PC-3 (cell line): Measurements from ENCODE around the gene COLEC11. TPM values are rescaled to one million over a fixed set of nuclear protein-coding genes. Genes with fewer than 3 reads are reported as not detected.
"Not testable (repeated sequence)": the region's sequence is repeated elsewhere in the genome, so short reads cannot be mapped to it uniquely, and the experiment has no call there.

Experiments used
- ATAC-seq: fragments of 200-7000 bp; cut with Tn5 transposase; 2 replicates; pipeline ENCODE4 v1.9.1; 2020; ENCODE audit warnings: mild to moderate bottlenecking, moderate library complexity
- BruUV-seq: library from RNA; stranded (reverse); fragments of 400-500 nt; replicated peaks from 2 replicates; lab custom pipeline; 2021; lab: Mats Ljungman, UMichigan
- CTCF ChIA-PET: fragments of 300-600 bp; sonication (Branson Sonifier 250); formaldehyde crosslinking; loops from one replicate; lab custom pipeline; 2022; ENCODE audit warnings: antibody characterized with exemption; lab: Charles Lee
- POLR2A ChIA-PET: fragments of 300-600 bp; sonication (Branson Sonifier 250); formaldehyde crosslinking; loops from one replicate; lab custom pipeline; 2022; ENCODE audit warnings: antibody characterized with exemption; ENCODE audit not compliant: unreplicated experiment; lab: Charles Lee
- DNase-seq: peaks from one replicate; pipeline ENCODE4 v3.0.0-alpha.2; 2015
- H2AFZ ChIP-seq: fragments of 300-600 bp; sonication (generic); 2 replicates; pipeline ENCODE4 v1.6.0; 2016; ENCODE audit warnings: antibody characterized with exemption, low read length
- H3F3A ChIP-seq: fragments of 300-600 bp; sonication (generic); one replicate; pipeline ENCODE4 v1.6.0; 2017; ENCODE audit warnings: antibody characterized with exemption, low read length, control low read depth, mild to moderate bottlenecking; ENCODE audit not compliant: unreplicated experiment
- H3K27ac ChIP-seq: fragments of 300-600 bp; sonication (generic); 2 replicates; pipeline ENCODE4 v1.5.1; 2016; ENCODE audit warnings: mild to moderate bottlenecking, low read length
- H3K27me3 ChIP-seq: fragments of 300-600 bp; sonication (generic); 2 replicates; pipeline ENCODE4 v1.6.1; 2016; ENCODE audit warnings: low read length, mixed read lengths
- H3K36me3 ChIP-seq: fragments of 300-600 bp; sonication (generic); 2 replicates; pipeline ENCODE4 v1.6.1; 2016; ENCODE audit warnings: low read depth, mixed run types, low read length, mixed read lengths
- H3K4me1 ChIP-seq: fragments of 300-600 bp; sonication (generic); 2 replicates; pipeline ENCODE4 v1.5.1; 2016; ENCODE audit warnings: low read length; ENCODE audit not compliant: insufficient read depth
- H3K4me2 ChIP-seq: fragments of 300-600 bp; sonication (generic); 2 replicates; pipeline ENCODE4 v1.6.0; 2016; ENCODE audit warnings: low read length
- H3K4me3 ChIP-seq: fragments of 300-600 bp; sonication (generic); 2 replicates; pipeline ENCODE4 v1.5.1; 2016; ENCODE audit warnings: mild to moderate bottlenecking, low read length, mixed read lengths
- H3K79me2 ChIP-seq: fragments of 300-600 bp; sonication (generic); 2 replicates; pipeline ENCODE4 v1.6.1; 2017; ENCODE audit warnings: low read length, mixed read lengths
- H3K9ac ChIP-seq: fragments of 300-600 bp; sonication (generic); 2 replicates; pipeline ENCODE4 v1.6.0; 2016; ENCODE audit warnings: mild to moderate bottlenecking, low read length
- H3K9me2 ChIP-seq: fragments of 300-600 bp; sonication (generic); replicated peaks from 2 replicates; pipeline ENCODE4 v1.6.1; 2016; ENCODE audit warnings: mixed run types, low read length, mixed read lengths
- H3K9me3 ChIP-seq: fragments of 300-600 bp; sonication (generic); 2 replicates; pipeline ENCODE4 v1.6.1; 2016; ENCODE audit warnings: low read length, mixed read lengths
- H4K20me1 ChIP-seq: fragments of 300-600 bp; sonication (generic); 2 replicates; pipeline ENCODE4 v1.6.1; 2016; ENCODE audit warnings: low read length, mixed read lengths
- EZH2 ChIP-seq: fragments of 300-600 bp; sonication (generic); IDR thresholded peaks from one replicate; pipeline ENCODE4 v1.6.1; 2017; ENCODE audit warnings: antibody characterized with exemption, mild to moderate bottlenecking, low read length; ENCODE audit not compliant: unreplicated experiment
- EZH2phosphoT487 ChIP-seq: fragments of 300-600 bp; sonication (generic); IDR thresholded peaks from 2 replicates; pipeline ENCODE4 v1.6.1; 2018; ENCODE audit warnings: mild to moderate bottlenecking, antibody characterized with exemption, low read length, borderline replicate concordance
- intact Hi-C: fragments of 100-400 bp; cut with micrococcal nuclease; formaldehyde crosslinking; loops from 2 replicates; pipeline ENCODE4 v1.9.0; 2023
- total RNA-seq: library from RNA; depleted of rRNA; stranded (reverse); fragments of >200 nt; gene quantifications from 2 replicates; pipeline ENCODE4 v1.2.3, GENCODE V29; 2014
- TF ChIP-seq, protein P1 (sequence below): fragments of 300-600 bp; sonication (generic); conservative IDR thresholded peaks from 2 replicates; pipeline ENCODE4 v1.5.1; 2017; ENCODE audit warnings: antibody characterized with exemption, low read depth, mild to moderate bottlenecking, low read length

Gene COLEC11
- total RNA-seq, 1 experiment from 2014 or later: 0.44 TPM

DNA sequence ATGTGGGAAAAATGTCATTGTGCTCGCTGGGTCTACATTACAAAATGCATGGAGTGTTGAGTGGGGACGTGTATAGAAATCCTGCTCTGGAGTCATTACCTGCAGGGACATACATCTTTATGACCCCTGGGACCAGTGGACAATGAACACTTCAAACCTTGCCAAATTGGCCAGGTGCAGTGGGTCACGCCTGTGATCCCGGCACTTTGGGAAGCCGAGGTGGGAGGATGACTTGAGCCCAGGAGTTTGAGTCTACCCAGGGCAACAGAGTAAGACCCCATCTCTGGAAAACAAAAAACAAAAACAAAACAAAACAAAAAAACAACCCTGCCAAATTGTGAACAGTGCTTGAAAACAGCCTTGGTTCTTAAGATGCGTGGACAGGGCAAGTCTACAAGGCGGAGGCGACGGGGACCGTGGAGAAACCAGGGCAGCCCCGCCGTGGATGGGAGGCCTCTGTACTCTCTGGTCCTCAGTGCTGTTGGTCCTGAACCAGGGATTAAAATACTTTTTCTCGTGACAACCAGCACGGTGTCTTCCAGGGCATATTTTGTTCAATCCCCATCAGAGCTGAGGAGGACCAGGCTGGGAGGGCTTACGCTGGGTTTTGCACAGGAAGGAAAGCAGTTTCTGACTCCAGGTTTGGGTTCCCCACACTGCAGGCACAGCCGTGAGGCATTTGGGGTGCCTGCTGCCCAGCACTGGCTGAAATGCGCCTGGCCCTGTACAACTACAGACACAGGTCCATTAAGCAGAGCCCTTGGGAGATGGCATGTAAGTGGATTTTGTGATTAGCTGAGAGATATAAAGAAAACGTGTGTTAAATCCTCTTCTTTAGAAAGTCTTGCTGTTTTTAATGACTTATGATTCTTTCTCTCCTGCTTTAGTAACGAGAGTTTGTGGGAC is 13.7 kb downstream of the COLEC11 start:
- Histone ChIP-seq H3K79me2 (no peaks in the 10 kb centered on the region), H3K4me2 (no peak overlapping the region), H3K9ac (no peak overlapping the region), H3K27ac (no peak overlapping the region), H3K9me2 (no peaks in the 10 kb centered on the region), H3K36me3 (no peaks in the 10 kb centered on the region), H3K4me1 (peaks cover 4% of the 10 kb centered on the region; the same call in 1 of the 2 replicates), H4K20me1 (no peaks in the 10 kb centered on the region), H3F3A (no peaks in the 10 kb centered on the region), H3K9me3 (no peaks in the 10 kb centered on the region), H3K27me3 (no peaks in the 10 kb centered on the region), H2AFZ (no peak overlapping the region), H3K4me3 (no peak overlapping the region)
- intact Hi-C loops: no loop called here
- BruUV-seq: no TSS peak
- POLR2A ChIA-PET: no interaction called here
- no peak for ATAC-seq
- DNase-seq: no peak
- CTCF ChIA-PET: no interaction called here
- TF ChIP-seq, protein P1, sequence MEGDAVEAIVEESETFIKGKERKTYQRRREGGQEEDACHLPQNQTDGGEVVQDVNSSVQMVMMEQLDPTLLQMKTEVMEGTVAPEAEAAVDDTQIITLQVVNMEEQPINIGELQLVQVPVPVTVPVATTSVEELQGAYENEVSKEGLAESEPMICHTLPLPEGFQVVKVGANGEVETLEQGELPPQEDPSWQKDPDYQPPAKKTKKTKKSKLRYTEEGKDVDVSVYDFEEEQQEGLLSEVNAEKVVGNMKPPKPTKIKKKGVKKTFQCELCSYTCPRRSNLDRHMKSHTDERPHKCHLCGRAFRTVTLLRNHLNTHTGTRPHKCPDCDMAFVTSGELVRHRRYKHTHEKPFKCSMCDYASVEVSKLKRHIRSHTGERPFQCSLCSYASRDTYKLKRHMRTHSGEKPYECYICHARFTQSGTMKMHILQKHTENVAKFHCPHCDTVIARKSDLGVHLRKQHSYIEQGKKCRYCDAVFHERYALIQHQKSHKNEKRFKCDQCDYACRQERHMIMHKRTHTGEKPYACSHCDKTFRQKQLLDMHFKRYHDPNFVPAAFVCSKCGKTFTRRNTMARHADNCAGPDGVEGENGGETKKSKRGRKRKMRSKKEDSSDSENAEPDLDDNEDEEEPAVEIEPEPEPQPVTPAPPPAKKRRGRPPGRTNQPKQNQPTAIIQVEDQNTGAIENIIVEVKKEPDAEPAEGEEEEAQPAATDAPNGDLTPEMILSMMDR: no peak
- TF ChIP-seq EZH2 (no peak), EZH2phosphoT487 (no peak)

DNA sequence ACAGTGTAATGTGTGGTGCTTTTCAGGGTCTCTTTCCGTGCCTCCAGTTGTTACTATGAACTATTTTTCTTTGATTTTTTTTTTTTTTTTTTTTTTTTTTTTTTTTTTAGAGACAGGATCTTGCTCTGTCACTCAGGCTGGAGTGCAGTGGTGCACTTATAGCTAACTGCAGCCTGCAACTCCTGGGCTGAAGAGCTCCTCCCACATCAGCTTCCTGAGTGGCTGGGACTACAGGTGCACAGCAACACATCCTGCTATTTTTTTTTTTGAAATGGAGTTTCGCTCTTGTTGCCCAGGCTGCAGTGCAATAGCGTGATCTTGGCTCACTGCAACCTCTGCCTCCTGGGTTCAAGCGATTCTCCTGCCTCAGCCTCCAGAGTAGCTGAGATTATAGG is 14.4 kb downstream of the COLEC11 start:
- H3F3A ChIP-seq, H4K20me1 ChIP-seq, H3K9ac ChIP-seq, H3K9me2 ChIP-seq, H3K4me3 ChIP-seq, POLR2A ChIA-PET, BruUV-seq, DNase-seq, H3K4me2 ChIP-seq, H3K27me3 ChIP-seq, H3K9me3 ChIP-seq, H2AFZ ChIP-seq, H3K79me2 ChIP-seq, H3K4me1 ChIP-seq, H3K27ac ChIP-seq, H3K36me3 ChIP-seq, intact Hi-C loops: not testable (repeated sequence)
- CTCF ChIA-PET: interaction anchor here (0.6 kb wide), 1 partner anchor 431 kb away, joined by 10 read pairs; no protein-coding TSS in a partner anchor
- peak; percentile 39; the same call in 1 of the 2 replicates for ATAC-seq

- BruUV-seq: no TSS peak
These were observed 15.5 kb downstream of the COLEC11 start for GRCh38 chr2:3610415-3610814.

More at GRCh38 chr2:3610415-3610814, 15.5 kb downstream of the COLEC11 start:
- no peak overlapping the region for H3K9ac ChIP-seq
- H3K36me3 ChIP-seq: no peaks in the 10 kb centered on the region
- no peak overlapping the region for H3K27ac ChIP-seq
- no peaks in the 10 kb centered on the region for H3K27me3 ChIP-seq
- no peak overlapping the region for H2AFZ ChIP-seq
- TF ChIP-seq, protein P1: no peak
- TF ChIP-seq EZH2 (no peak), EZH2phosphoT487 (no peak)
- no peaks in the 10 kb centered on the region for H3K79me2 ChIP-seq
- ATAC-seq (no peak), DNase-seq (no peak)
- no peak overlapping the region for H3K4me3 ChIP-seq
- POLR2A ChIA-PET: interaction anchor here (0.6 kb wide), 1 partner anchor 43 kb away, joined by 3 read pairs; no protein-coding TSS in a partner anchor
- no peaks in the 10 kb centered on the region for H3K9me3 ChIP-seq
- peaks cover 4% of the 10 kb centered on the region; the same call in 1 of the 2 replicates for H3K4me1 ChIP-seq
- intact Hi-C loops: no loop called here
- CTCF ChIA-PET: no interaction called here
- H3K4me2 ChIP-seq: no peak overlapping the region
- H4K20me1 ChIP-seq: no peaks in the 10 kb centered on the region
- H3K9me2 ChIP-seq: no peaks in the 10 kb centered on the region
- H3F3A ChIP-seq: no peaks in the 10 kb centered on the region
